ENCODE data around the gene BOLA3.
"Not testable (repeated sequence)": the region's sequence is repeated elsewhere in the genome, so short reads cannot be mapped to it uniquely, and the experiment has no call there.

BOLA3 gene

GRCh38 chr2:74097574-74097973 lies 50.1 kb downstream of the BOLA3 start:
- H3K4me3 ChIP-seq (ENCODE audit: low read length), result no peak overlapping the region
- no peak overlapping the region for H3K27ac ChIP-seq (ENCODE audit: low read depth, low read length)
- no peaks in the 10 kb centered on the region for H3K27me3 ChIP-seq (ENCODE audit: control insufficient read depth, insufficient read depth, low read length)
- no peak overlapping the region for H3K9ac ChIP-seq (ENCODE audit: low read length)
- H3K36me3 ChIP-seq (ENCODE audit: control insufficient read depth, insufficient read depth, low read length), result peaks cover 19% of the 10 kb centered on the region
- H3K4me1 ChIP-seq (ENCODE audit: control insufficient read depth, insufficient read depth, low read length), result no peaks in the 10 kb centered on the region

DNA sequence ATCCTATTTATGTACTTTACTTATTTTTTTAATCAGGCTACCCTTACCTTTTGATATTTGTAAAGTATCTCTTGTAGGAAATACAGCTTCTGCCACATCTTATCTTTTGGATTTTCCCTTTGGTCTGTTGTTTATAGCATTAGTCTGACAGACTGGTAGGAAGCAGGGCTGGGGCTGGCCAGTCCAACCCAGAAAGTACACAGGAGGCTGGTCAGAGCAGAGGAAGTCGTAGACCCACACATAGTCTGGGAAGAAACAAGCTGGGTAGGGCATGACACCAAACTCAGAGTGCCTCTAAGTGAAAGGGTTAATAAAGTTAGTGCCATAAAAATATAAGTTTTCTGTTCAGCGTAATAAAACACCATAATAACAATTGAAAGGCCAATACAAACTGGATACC lies 51.7 kb downstream of the BOLA3 start:
- no peak overlapping the region for H3K4me3 ChIP-seq (ENCODE audit: low read length)
- H3K36me3 ChIP-seq (ENCODE audit: control insufficient read depth, insufficient read depth, low read length), result peaks cover 25% of the 10 kb centered on the region
- no peak overlapping the region for H3K9ac ChIP-seq (ENCODE audit: low read length)
- no peak overlapping the region for H3K27ac ChIP-seq (ENCODE audit: low read depth, low read length)
- H3K4me1 ChIP-seq (ENCODE audit: control insufficient read depth, insufficient read depth, low read length), result no peaks in the 10 kb centered on the region
- no peaks in the 10 kb centered on the region for H3K27me3 ChIP-seq (ENCODE audit: control insufficient read depth, insufficient read depth, low read length)

DNA sequence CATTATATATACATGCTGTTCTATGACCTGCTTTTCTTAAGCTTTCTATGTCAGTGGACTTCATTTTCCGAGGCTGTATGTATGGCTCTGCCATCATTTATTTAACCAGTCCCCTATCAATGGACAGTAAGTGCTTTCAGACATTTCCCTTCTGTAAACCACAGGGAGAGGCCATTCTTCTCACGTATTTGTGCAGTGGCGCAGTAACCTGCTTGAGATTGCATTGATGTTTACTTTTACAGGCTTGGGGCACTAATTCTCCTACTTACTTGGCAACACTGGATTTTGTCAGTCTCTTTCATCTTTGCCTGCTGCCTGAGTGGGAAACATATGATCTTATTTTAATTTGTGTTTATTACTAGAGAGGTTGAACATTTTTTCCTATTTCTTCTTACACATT lies 52.1 kb downstream of the BOLA3 start:
- Histone ChIP-seq H3K4me1 (ENCODE audit: control insufficient read depth, insufficient read depth, low read length) (no peaks in the 10 kb centered on the region), H3K4me3 (ENCODE audit: low read length) (no peak overlapping the region), H3K27ac (ENCODE audit: low read depth, low read length) (no peak overlapping the region), H3K36me3 (ENCODE audit: control insufficient read depth, insufficient read depth, low read length) (peaks cover 25% of the 10 kb centered on the region), H3K9ac (ENCODE audit: low read length) (no peak overlapping the region), H3K27me3 (ENCODE audit: control insufficient read depth, insufficient read depth, low read length) (no peaks in the 10 kb centered on the region)

DNA sequence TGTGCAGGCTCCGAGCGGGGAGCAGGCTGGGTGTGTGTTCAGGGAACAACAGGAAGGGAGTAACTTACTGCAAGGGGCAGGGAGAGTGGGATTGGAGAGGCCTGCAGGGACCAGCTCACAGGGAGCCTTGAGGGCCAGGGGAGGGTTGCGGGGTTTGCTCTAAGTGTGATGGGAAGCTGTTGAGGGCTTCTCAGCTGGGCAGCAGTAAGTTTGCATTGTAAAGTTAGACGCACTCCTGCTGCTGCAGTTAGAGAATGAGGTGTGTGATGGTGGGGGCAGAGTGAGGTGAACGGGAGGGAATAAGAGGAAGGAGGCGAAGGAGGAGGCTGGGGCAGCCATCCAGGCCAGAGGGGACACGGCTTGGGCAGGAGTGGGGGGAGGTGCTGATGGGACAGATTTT lies 53.4 kb downstream of the BOLA3 start:
- no peak overlapping the region for H3K4me3 ChIP-seq (ENCODE audit: low read length)
- H3K36me3 ChIP-seq (ENCODE audit: control insufficient read depth, insufficient read depth, low read length), result peaks cover 28% of the 10 kb centered on the region
- no peaks in the 10 kb centered on the region for H3K27me3 ChIP-seq (ENCODE audit: control insufficient read depth, insufficient read depth, low read length)
- H3K4me1 ChIP-seq (ENCODE audit: control insufficient read depth, insufficient read depth, low read length), result no peaks in the 10 kb centered on the region
- no peak overlapping the region for H3K27ac ChIP-seq (ENCODE audit: low read depth, low read length)
- H3K9ac ChIP-seq (ENCODE audit: low read length), result no peak overlapping the region

GRCh38 chr2:74093840-74094239 lies 53.9 kb downstream of the BOLA3 start:
- no peak overlapping the region for H3K9ac ChIP-seq (ENCODE audit: low read length)
- H3K4me3 ChIP-seq (ENCODE audit: low read length), result no peak overlapping the region
- no peak overlapping the region for H3K27ac ChIP-seq (ENCODE audit: low read depth, low read length)
- H3K36me3 ChIP-seq (ENCODE audit: control insufficient read depth, insufficient read depth, low read length), result peaks cover 28% of the 10 kb centered on the region
- no peaks in the 10 kb centered on the region for H3K4me1 ChIP-seq (ENCODE audit: control insufficient read depth, insufficient read depth, low read length)
- H3K27me3 ChIP-seq (ENCODE audit: control insufficient read depth, insufficient read depth, low read length), result no peaks in the 10 kb centered on the region

GRCh38 chr2:74093426-74093825 lies 54.3 kb downstream of the BOLA3 start:
- Histone ChIP-seq H3K27ac (ENCODE audit: low read depth, low read length) (no peak overlapping the region), H3K27me3 (ENCODE audit: control insufficient read depth, insufficient read depth, low read length) (no peaks in the 10 kb centered on the region), H3K4me1 (ENCODE audit: control insufficient read depth, insufficient read depth, low read length) (no peaks in the 10 kb centered on the region), H3K9ac (ENCODE audit: low read length) (no peak overlapping the region), H3K36me3 (ENCODE audit: control insufficient read depth, insufficient read depth, low read length) (peaks cover 28% of the 10 kb centered on the region), H3K4me3 (ENCODE audit: low read length) (no peak overlapping the region)

DNA sequence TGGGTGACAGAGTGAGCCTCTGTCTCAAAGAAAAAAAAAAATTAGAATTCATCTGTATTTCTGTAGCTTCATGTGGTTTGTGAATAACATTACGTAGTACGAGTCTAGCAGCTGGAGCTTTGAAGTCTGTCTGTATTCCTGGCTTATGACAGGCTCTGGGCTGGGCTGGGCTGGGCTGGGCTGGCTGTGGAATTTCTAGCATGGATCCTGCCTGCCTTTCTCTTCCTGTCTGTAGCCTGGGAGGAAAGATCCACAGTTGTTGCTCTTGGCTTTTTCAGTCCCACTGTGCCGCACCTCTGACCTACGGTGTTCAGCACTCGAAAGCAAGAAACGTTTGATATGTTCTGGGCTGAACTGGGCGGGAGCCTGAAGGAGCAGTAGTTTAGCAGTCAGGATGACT lies 55.4 kb downstream of the BOLA3 start:
- Histone ChIP-seq H3K4me3 (ENCODE audit: low read length) (no peak overlapping the region), H3K4me1 (ENCODE audit: control insufficient read depth, insufficient read depth, low read length) (no peaks in the 10 kb centered on the region), H3K36me3 (ENCODE audit: control insufficient read depth, insufficient read depth, low read length) (peaks cover 28% of the 10 kb centered on the region), H3K27me3 (ENCODE audit: control insufficient read depth, insufficient read depth, low read length) (no peaks in the 10 kb centered on the region), H3K27ac (ENCODE audit: low read depth, low read length) (no peak overlapping the region), H3K9ac (ENCODE audit: low read length) (no peak overlapping the region)

DNA sequence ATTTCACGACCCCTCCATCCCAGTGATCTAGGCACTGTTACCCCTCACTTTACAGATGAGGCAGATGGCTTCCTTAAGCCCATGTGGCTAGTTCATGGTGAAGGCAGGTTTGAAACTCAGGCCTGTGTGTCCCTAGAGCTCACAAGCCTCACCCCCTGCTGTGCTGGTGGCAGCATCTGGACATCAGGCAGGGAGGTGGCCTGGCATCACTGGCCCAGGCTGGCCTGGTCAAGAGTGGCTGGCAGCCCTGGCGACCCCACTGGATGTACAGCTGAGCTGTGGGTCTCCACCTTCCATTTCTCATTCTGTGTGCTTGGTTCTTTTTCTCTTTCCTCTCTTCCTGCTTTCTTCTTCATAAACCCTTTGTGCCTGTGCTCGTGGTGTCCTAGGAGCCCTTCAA lies 56.3 kb downstream of the BOLA3 start:
- H3K4me1 ChIP-seq (ENCODE audit: control insufficient read depth, insufficient read depth, low read length), result no peaks in the 10 kb centered on the region
- H3K27me3 ChIP-seq (ENCODE audit: control insufficient read depth, insufficient read depth, low read length), result no peaks in the 10 kb centered on the region
- H3K4me3 ChIP-seq (ENCODE audit: low read length), result no peak overlapping the region
- H3K36me3 ChIP-seq (ENCODE audit: control insufficient read depth, insufficient read depth, low read length), result peaks cover 33% of the 10 kb centered on the region
- H3K9ac ChIP-seq (ENCODE audit: low read length), result no peak overlapping the region
- no peak overlapping the region for H3K27ac ChIP-seq (ENCODE audit: low read depth, low read length)

- H3K9ac ChIP-seq (ENCODE audit: low read length), result no peak overlapping the region
- no peak overlapping the region for H3K4me3 ChIP-seq (ENCODE audit: low read length)
- peaks cover 35% of the 10 kb centered on the region for H3K36me3 ChIP-seq (ENCODE audit: control insufficient read depth, insufficient read depth, low read length)
- H3K4me1 ChIP-seq (ENCODE audit: control insufficient read depth, insufficient read depth, low read length), result no peaks in the 10 kb centered on the region
- H3K27ac ChIP-seq (ENCODE audit: low read depth, low read length), result no peak overlapping the region
- H3K27me3 ChIP-seq (ENCODE audit: control insufficient read depth, insufficient read depth, low read length), result no peaks in the 10 kb centered on the region
These were observed 57.6 kb downstream of the BOLA3 start for GRCh38 chr2:74089816-74090745.

DNA sequence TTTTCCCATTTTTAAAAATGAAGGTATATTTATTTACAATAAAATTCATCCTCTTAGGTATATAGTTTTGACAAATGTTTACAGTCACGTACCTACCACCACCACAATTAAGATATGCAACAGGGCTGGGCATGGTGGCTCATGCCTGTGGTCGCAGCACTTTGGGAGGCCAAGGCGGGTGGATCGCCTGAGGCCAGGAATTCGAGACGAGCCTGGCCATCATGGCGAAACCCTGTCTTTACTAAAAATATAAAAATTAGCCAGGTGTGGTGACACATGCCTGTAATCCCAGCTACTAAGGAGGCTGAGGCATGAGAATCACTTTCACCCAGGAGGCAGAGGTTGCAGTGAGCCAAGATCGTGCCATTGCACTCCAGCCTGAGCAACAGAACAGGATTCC lies 59.0 kb downstream of the BOLA3 start:
- not testable (repeated sequence) for H3K4me1 ChIP-seq (ENCODE audit: control insufficient read depth, insufficient read depth, low read length); H3K27me3 ChIP-seq (ENCODE audit: control insufficient read depth, insufficient read depth, low read length); H3K9ac ChIP-seq (ENCODE audit: low read length); H3K4me3 ChIP-seq (ENCODE audit: low read length); H3K27ac ChIP-seq (ENCODE audit: low read depth, low read length)
- H3K36me3 ChIP-seq (ENCODE audit: control insufficient read depth, insufficient read depth, low read length), result peaks cover 35% of the 10 kb centered on the region

DNA sequence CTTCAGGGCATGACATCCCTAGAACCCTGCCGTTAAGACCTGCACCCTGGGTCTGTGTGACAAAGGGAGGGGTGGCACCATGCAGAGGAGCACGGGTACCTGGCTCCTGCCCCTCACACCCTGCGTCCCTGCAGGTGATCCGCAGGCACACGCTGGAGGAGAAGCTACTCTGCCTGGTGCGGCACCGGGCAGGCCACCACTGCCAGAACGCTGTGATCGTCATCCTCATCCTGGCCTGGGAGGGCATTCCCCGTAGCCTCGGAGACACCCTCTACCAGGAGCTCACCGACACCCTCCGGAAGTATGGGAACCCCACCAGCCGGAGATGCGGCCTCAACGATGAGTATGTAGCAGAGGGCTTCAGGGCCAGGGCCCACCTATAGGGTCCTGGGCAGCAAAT lies 60.0 kb downstream of the BOLA3 start:
- peaks cover 28% of the 10 kb centered on the region for H3K36me3 ChIP-seq (ENCODE audit: control insufficient read depth, insufficient read depth, low read length)
- H3K9ac ChIP-seq (ENCODE audit: low read length), result no peak overlapping the region
- H3K27ac ChIP-seq (ENCODE audit: low read depth, low read length), result no peak overlapping the region
- no peaks in the 10 kb centered on the region for H3K4me1 ChIP-seq (ENCODE audit: control insufficient read depth, insufficient read depth, low read length)
- H3K4me3 ChIP-seq (ENCODE audit: low read length), result no peak overlapping the region
- no peaks in the 10 kb centered on the region for H3K27me3 ChIP-seq (ENCODE audit: control insufficient read depth, insufficient read depth, low read length)

DNA sequence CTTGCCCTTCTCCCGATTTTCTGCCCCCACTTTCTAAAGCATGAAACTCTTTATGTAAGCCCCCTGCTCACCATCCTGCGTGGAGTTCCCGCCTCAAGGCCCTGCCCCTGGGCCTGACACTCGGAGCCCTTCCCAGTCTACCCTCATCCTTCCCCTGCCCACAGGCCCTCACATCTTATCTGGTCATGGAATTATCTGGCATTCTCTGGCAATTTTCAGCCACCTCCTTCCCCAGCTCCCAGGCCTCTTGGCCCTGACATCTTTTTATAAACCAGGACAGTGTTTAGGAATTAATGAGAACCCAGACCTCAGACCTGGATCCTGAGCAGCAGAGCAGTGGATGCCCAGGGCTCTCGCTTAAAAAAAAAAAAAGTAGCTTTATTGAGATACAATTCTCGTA lies 61.7 kb downstream of the BOLA3 start:
- no peaks in the 10 kb centered on the region for H3K4me1 ChIP-seq (ENCODE audit: control insufficient read depth, insufficient read depth, low read length)
- H3K36me3 ChIP-seq (ENCODE audit: control insufficient read depth, insufficient read depth, low read length), result peaks cover 21% of the 10 kb centered on the region
- no peaks in the 10 kb centered on the region for H3K27me3 ChIP-seq (ENCODE audit: control insufficient read depth, insufficient read depth, low read length)
- H3K27ac ChIP-seq (ENCODE audit: low read depth, low read length), result no peak overlapping the region
- no peak overlapping the region for H3K4me3 ChIP-seq (ENCODE audit: low read length)
- H3K9ac ChIP-seq (ENCODE audit: low read length), result no peak overlapping the region

All from rectal smooth muscle tissue (tissue), 1 donor.